PC-3 (cell line): ENCODE data around the gene KRTAP5-11.

Source experiments
- CTCF ChIP-seq: fragments of 300-600 bp; sonication (generic); conservative IDR thresholded peaks from 2 replicates; pipeline ENCODE4 v1.5.1; 2017; ENCODE audit warnings: antibody characterized with exemption, low read depth, mild to moderate bottlenecking, low read length
- EZH2 ChIP-seq: fragments of 300-600 bp; sonication (generic); IDR thresholded peaks from one replicate; pipeline ENCODE4 v1.6.1; 2017; ENCODE audit warnings: antibody characterized with exemption, mild to moderate bottlenecking, low read length; ENCODE audit not compliant: unreplicated experiment

GRCh38 chr11:71555508-71555907, 27.2 kb downstream of the KRTAP5-11 start:
- no peak for TF ChIP-seq CTCF
- TF ChIP-seq EZH2, result no peak
